Mesangial cell (primary cell): ENCODE results near the gene HS2ST1. TPM values are rescaled to one million over a fixed set of nuclear protein-coding genes. Genes with fewer than 3 reads are reported as not detected.

Source experiments
- total RNA-seq: library from RNA; depleted of rRNA; stranded (reverse); fragments of >200 nt; gene quantifications from 2 replicates; pipeline ENCODE4 v1.2.3, GENCODE V29; 2015

Gene HS2ST1
- 8.0 and 11.3 TPM in 2 replicates for total RNA-seq

DNA sequence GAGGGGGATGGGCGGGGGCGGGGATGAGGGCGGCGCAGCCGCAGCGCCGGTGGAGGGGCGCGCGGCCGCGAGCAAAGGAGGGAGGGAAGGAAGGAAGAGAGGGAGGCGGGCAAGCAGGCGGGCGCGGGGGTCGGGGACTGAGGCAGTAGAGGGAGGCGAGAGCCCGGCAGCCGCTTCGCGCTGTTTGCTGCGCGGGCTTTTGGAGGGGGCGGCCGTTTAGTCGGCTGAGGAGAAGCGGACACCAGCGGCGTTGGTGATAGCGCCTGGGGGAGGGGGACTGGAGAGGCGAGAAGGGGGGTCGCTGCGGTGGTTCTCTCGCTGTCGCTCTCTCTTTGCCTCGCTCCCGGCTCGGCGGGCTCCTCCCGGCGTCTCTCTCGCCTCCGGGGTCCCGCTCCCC, at the start of gene HS2ST1:
Gene HS2ST1 (plus strand): TSS at position 35 of the 397 bp plus-strand sequence.

DNA sequence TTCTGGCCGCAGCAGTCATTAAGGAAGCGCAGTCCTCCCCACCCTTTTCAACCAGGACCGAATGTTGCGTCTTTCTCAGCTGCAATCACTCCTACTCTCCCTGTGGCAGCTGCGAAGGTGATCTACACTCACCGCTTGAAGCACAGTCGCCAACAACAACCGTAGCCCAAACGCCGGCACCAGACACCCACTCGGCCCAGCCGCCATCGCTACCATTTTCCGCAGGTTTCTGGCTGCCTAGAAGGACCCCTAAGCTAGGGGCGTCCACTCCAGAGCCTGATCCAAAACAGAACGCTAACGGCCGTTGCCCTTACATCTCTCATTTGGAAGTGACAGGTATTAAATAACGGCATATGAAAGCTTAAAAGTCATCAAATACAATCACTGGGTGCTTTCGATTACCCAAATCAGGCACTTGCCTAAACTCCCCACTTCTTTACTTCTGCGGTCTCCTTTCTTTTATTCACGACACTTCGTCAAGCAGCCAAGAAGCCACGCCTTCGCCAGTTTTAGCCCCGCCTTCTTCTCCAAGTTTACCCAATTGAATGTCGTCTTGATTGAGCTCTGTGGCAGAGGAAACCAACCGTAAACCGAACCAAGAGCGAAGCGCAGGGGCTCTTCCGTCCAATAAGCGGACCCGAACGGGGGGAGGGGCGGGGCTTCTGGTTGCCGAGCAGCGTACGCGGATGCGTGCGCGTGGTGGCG, 387 bp upstream of the HS2ST1 start, which contains the start of gene SELENOF:
Gene SELENOF (minus strand): TSS at position 231 of the 705 bp plus-strand sequence. CDS start 15 bp downstream, at position 216.

Other genes starting within 250 kb of the HS2ST1 start
- 20.4 and 21.2 TPM in 2 replicates for gene SH3GLB1, start 210.1 kb upstream of the HS2ST1 start, total RNA-seq
- 94.7 and 102 TPM in 2 replicates for gene SELENOF, start 509 bp upstream of the HS2ST1 start, total RNA-seq